C4-2B (cell line): ENCODE results near the gene PANK3.

Experiments used
- H3K27ac ChIP-seq: fragments of 450-650 bp; 2 replicates; pipeline ENCODE4 v1.5.1; 2017
- ZFX ChIP-seq: fragments of 450-650 bp; IDR thresholded peaks from 2 replicates; pipeline ENCODE4 v1.6.1; 2017
- TF ChIP-seq, protein P1 (sequence below): fragments of 450-650 bp; conservative IDR thresholded peaks from 2 replicates; pipeline ENCODE4 v1.5.1; 2017; ENCODE audit warnings: mild to moderate bottlenecking

The PANK3 gene

DNA sequence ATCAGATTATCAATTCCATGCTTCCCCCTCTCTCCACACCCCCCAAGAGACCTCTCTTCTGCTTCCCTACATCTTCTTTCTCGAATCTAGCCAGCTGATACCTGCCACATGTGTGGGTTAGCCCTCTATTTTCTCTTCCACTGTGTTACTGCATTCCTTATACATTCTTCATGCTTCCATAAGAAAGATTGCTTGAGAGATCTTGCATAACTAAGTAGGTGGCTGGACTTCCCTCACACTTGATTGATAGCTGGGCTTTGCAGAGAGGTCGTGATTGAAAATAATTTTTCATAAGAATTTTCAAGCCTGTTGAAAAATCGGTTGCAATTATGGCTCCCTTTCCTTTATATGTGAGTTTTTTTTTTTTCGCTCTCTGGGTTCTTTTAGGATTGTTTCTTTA, 33.0 kb upstream of the PANK3 start:
- H3K27ac ChIP-seq, result no peak overlapping the region
- TF ChIP-seq ZFX, result no peak
- TF ChIP-seq, protein P1, sequence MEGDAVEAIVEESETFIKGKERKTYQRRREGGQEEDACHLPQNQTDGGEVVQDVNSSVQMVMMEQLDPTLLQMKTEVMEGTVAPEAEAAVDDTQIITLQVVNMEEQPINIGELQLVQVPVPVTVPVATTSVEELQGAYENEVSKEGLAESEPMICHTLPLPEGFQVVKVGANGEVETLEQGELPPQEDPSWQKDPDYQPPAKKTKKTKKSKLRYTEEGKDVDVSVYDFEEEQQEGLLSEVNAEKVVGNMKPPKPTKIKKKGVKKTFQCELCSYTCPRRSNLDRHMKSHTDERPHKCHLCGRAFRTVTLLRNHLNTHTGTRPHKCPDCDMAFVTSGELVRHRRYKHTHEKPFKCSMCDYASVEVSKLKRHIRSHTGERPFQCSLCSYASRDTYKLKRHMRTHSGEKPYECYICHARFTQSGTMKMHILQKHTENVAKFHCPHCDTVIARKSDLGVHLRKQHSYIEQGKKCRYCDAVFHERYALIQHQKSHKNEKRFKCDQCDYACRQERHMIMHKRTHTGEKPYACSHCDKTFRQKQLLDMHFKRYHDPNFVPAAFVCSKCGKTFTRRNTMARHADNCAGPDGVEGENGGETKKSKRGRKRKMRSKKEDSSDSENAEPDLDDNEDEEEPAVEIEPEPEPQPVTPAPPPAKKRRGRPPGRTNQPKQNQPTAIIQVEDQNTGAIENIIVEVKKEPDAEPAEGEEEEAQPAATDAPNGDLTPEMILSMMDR, result no peak

GRCh38 chr5:168611165-168611564, 32.0 kb upstream of the PANK3 start:
- TF ChIP-seq ZFX, result no peak
- TF ChIP-seq, protein P1, result no peak
- H3K27ac ChIP-seq, result no peak overlapping the region

GRCh38 chr5:168609806-168610482, 30.8 kb upstream of the PANK3 start:
- TF ChIP-seq, protein P1, result no peak
- no peak for TF ChIP-seq ZFX
- no peak overlapping the region for H3K27ac ChIP-seq

- TF ChIP-seq, protein P1, result no peak
- no peak for TF ChIP-seq ZFX
- no peak overlapping the region for H3K27ac ChIP-seq
Measured at GRCh38 chr5:168608821-168609220, 29.7 kb upstream of the PANK3 start.

GRCh38 chr5:168608386-168608785, 29.2 kb upstream of the PANK3 start:
- H3K27ac ChIP-seq, result no peak overlapping the region
- TF ChIP-seq ZFX, result no peak
- TF ChIP-seq, protein P1, result no peak

DNA sequence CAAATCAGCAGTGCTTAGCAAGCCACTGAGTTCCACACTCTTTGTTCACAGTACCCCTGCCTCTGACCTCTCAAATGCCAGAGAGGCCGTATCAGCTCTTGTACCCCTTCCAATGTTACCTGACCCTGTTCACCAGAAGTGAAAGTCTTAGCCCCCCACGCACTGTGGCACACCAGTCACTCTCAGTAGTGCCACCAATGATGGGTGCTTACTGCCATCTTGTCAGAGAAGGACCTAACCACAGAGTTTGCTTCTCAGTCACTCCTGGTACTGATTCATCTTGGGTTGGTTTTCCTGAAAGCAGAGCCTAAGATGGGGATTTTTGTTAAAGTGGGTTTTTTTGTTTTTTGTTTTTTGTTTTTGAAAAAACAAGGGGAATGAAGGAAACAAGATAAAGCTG, 28.8 kb upstream of the PANK3 start:
- TF ChIP-seq, protein P1, result no peak
- TF ChIP-seq ZFX, result no peak
- no peak overlapping the region for H3K27ac ChIP-seq

GRCh38 chr5:168606562-168606961, 27.4 kb upstream of the PANK3 start:
- H3K27ac ChIP-seq, result no peak overlapping the region
- TF ChIP-seq, protein P1, result no peak
- TF ChIP-seq ZFX, result no peak
